Central memory CD4-positive, alpha-beta T cell (primary cell): ENCODE data around the gene HNRNPH1.

Experiments
- DNase-seq: peaks from one replicate; pipeline ENCODE4 v3.0.0; 2022

HNRNPH1 gene

DNA sequence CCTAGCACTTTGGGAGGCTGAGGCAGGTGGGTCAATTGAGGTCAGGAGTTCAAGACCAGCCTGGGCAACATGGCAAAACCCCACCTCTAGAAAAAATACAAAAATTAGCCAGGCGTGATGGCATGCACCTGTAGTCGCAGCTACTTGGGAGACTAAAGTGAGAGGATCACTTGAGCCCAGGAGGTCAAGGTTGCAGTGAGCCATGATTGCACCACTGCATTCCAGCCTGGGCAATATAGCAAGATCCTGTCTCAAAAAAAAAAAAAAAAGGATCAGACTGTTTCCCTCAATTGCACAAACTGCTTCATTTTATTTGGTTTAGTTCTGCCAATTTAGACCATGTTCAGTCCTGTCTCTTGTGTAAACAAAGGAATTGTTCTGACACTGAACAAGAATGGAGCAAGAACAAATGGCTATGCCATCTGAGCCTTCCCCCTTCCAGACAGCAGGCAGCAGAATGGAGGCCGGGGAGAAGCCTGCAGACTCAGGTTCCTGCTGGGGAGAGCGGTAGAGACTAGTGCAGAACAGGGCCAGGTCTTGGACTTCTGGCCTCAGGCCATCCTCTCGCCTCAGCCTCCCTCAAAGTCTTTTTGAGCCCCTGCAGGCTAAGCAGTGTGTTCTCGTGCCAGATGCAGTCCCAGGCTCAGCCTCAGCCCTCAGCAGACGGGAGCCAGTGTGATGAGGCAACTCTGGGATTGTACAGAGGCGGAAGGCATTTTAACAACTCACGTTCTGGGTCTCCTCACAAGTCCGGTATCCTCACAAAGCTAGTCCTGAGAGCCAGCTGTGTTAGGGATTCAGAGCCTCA lies 18.2 kb downstream of the HNRNPH1 start:
- DNase-seq, result no peak

DNA sequence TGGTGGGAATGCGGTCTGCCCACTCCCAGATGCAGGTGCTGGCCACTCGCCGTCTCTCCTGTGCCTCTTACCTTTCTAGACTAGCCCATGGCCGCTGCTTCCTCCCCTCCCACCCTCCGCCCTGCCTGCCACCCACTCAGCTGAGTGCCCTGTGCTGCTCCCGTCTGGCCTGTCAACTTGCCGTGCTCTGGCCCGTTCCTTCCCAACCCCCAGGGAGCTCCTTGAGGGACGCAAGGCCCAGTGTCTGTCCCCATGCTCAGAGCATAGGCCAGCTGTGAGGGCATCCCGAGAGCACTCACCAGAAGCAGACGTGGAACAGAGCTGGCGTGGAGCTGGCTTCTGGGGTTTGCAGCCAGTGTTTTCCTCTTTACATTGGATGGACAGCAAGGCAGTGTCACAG lies 20.2 kb downstream of the HNRNPH1 start:
- DNase-seq, result no peak

DNA sequence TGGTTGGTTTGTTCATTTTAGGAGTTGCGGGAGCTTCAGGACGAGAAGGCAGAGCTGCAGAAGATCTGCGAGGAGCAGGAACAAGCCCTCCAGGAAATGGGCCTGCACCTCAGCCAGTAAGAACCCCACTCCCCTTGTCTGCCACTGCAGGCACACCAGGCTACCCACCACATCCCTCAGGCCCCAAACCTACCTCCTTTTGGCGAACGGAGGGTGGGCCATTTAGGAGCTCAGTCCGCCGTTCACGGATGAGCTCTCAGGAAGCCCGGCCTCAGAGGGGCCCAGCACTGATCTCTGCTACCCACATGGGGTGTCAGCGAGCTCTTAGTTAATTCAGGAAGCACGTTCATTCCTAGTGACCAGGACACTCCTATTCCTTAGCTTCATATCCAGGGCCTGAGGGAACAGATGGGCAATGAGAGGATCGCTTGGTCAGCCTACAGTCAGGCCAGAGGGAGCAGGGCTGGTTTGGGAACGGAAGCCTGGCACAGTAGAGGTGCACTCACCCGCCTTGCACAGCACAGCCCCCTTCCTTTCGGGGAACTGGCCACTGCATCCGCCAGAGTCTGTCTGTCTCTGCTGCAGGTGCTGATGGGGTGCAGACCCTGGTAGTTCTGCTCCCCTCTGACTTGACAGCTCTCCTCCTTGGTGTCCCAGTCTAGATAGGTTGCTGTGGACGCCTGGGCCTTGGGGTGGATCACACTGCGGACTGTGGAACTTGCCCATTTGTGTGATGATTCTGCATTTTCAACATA lies 21.4 kb downstream of the HNRNPH1 start:
- DNase-seq, result no peak

DNA sequence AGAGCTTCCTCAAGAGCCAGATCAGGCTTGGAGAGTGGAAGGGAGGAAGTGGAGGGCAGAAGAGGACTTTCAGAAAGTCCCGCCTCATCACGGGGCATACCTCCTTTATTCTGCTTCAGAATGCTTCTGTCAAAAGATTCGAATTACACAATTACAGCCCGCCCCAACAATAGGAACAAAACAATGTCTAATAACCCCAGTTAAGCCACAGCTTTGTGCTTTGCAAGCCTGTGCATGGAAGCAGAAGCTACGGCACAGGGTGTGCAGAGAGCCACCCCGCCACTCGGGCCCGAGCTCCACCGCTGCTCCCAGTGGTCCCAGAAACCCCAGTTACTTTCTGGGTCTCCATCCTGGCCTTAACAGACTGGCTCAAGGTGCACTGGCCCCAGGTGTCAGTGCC lies 23.5 kb downstream of the HNRNPH1 start:
- DNase-seq, result no peak

GRCh38 chr5:179599566-179599965 lies 23.9 kb downstream of the HNRNPH1 start:
- DNase-seq, result no peak

- DNase-seq, result no peak
These were observed 24.4 kb downstream of the HNRNPH1 start for GRCh38 chr5:179599100-179599499.

DNA sequence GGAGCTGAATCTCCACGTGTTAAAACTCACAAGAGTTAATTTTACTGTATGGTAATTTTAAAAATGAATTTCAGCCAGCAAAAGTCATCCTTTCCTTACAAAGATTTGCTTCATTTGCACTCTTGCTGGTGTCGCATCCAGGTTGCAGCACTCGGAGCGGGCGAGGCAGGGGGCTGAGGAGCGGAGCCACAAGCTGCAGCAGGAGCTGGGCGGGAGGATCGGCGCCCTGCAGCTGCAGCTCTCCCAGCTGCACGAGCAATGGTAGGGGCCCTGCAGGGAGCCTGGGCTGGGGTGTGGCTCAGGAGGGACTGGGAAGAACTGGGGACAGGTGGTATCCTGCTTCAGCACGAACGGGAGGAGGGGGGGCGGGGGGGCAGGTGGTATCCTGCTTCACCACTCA lies 27.1 kb downstream of the HNRNPH1 start:
- DNase-seq, result no peak

DNA sequence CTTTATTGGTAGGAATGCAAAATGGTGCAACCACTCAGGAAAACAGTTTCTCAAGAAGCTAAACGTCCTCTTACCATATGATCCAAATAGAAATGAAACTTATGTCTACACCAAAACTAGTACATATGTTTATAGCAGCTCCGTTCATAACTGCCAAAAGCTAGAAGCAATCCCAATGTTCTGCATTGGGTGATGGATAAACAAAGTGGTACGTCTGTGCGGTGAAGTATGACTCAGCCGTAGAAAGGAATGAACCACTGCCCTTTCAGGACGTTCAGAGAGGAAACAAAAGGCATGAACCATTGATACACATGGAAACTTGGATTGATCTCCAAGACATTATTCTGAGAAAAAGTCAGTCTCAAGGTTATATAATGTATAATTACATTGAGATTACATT lies 27.6 kb downstream of the HNRNPH1 start:
- DNase-seq, result no peak

DNA sequence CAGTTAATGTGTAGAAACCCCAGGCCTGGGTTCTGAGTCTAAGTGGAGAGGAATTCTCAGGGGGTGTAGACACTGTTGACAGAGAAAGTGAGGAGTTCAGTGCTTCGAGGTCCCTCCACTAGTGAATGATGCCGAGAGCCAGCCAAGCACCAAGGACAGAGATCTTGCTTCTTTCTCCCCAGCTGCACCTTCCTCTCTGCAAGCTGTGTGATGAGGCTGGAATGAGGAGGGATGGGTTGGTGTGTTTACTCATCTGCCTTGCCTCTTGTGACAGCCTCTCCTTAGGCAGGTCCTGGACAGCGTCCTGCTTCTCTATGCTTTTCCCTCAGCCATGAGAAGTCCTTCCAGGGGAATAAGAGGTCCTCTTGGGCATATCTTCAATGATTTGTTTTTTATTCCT lies 35.3 kb downstream of the HNRNPH1 start:
- no peak for DNase-seq

GRCh38 chr5:179585941-179586401 lies 37.5 kb downstream of the HNRNPH1 start:
- no peak for DNase-seq

- no peak for DNase-seq
These were observed 46.0 kb downstream of the HNRNPH1 start for GRCh38 chr5:179577286-179577960.

DNA sequence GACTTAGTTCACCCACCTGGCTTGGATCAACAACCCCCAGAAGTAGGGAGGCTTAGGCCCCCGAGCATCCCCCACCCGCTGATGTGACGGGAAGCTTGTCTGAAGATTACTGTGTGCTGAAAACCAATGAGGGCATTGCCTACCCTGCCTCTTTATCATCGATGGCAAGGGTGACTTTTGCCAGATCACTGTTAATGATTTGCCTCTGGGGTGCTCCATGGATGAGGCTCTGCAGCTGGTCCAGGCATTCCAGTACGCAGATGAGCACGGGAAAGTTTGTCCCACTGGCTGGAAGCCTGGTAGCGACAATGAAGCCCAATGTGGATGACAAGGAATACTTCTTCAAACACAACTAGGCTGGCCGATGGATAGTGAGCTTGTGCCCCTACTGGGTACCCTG lies 51.1 kb downstream of the HNRNPH1 start:
- DNase-seq, result no peak

DNA sequence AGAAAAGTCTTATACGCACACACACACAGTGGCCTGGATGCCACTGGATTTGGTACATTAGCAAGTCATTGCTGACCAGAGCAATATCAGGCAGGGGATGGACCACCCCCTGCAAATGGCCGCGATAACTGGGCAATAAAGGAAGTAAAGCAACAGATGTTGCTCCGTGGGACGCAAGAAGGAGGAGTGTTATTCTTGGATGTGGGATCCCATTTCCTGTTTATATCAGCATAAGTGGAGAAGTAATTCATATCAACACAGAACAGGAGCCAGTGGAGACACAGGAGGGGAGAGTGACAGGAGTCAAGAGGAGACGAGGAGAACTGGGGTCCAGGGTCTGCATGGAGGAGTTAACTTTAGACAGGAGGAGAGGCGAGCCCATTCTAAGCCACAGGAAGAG lies 54.8 kb downstream of the HNRNPH1 start:
- no peak for DNase-seq

- DNase-seq, result no peak
These were observed 58.9 kb downstream of the HNRNPH1 start for GRCh38 chr5:179564526-179564925.
